ENCODE measurements around the gene CCDC87. TPM values are rescaled to one million over a fixed set of nuclear protein-coding genes. Genes with fewer than 3 reads are reported as not detected.

CCDC87 gene
- total and polyA plus RNA-seq, 2 experiments from 2014 or later: 0.39 to 1.2 TPM

- peaks cover 9% of the 10 kb centered on the region for H3K27me3 Mint-ChIP-seq (ENCODE audit: insufficient read depth, low read depth, poor library complexity)
- no peaks in the 10 kb centered on the region for H3K27me3 ChIP-seq (ENCODE audit: insufficient read depth)
- H3K4me1 Mint-ChIP-seq: no peaks in the 10 kb centered on the region
- H3K36me3 Mint-ChIP-seq (ENCODE audit: low read depth): peaks cover 89% of the 10 kb centered on the region
- TF ChIP-seq EZH2phosphoT487 (IDR thresholded peaks at IDR 0.05; ENCODE audit: unreplicated experiment) (no peak), CREB1 (CRISPR knock-in tag; IDR thresholded peaks at IDR 0.05; ENCODE audit: low read depth) (no peak), STAT1 (IDR thresholded peaks at IDR 0.05; ENCODE audit: unreplicated experiment) (no peak), JUNB (IDR thresholded peaks at IDR 0.05; ENCODE audit: unreplicated experiment) (no peak), POLR2AphosphoS5 (IDR thresholded peaks at IDR 0.05; ENCODE audit: low read depth) (no peak), REST (IDR thresholded peaks at IDR 0.05; ENCODE audit: unreplicated experiment) (no peak), CTCF (conservative IDR thresholded peaks at IDR 0.05; ENCODE audit: low read depth in 2 of 2) (no peak), ZNF462 (CRISPR knock-in tag; IDR thresholded peaks at IDR 0.05) (no peak), NANOG (IDR thresholded peaks at IDR 0.05; ENCODE audit: borderline replicate concordance) (no peak), ETS1 (IDR thresholded peaks at IDR 0.05) (no peak), ZNF331 (CRISPR knock-in tag; IDR thresholded peaks at IDR 0.05; ENCODE audit: low read depth) (no peak), ZNF114 (CRISPR knock-in tag; IDR thresholded peaks at IDR 0.05) (no peak)
- H3K4me3 Mint-ChIP-seq: no peak overlapping the region; the same call in 2 of the 3 replicates
- H3K27ac ChIP-seq (ENCODE audit: low read depth): no peak overlapping the region
- H3K79me2 ChIP-seq (replicated peaks; ENCODE audit: insufficient read depth): peaks cover 100% of the 10 kb centered on the region
- H3K36me3 ChIP-seq (ENCODE audit: insufficient read depth): peaks cover 58% of the 10 kb centered on the region
- H4K20me1 ChIP-seq (replicated peaks; ENCODE audit: insufficient read depth): peaks cover 79% of the 10 kb centered on the region
- H3K4me2 ChIP-seq: no peak overlapping the region
- no peaks in the 10 kb centered on the region for H3K9me3 Mint-ChIP-seq
- H3F3A ChIP-seq (replicated peaks; ENCODE audit: low read depth): peaks cover 28% of the 10 kb centered on the region
- ATAC-seq: no peak
- H3K4me3 ChIP-seq: no peak overlapping the region
- H3K4me1 ChIP-seq (ENCODE audit: insufficient read depth): no peaks in the 10 kb centered on the region
- H3K27ac Mint-ChIP-seq: no peak overlapping the region
- DNase-seq (ENCODE audit: low spot score): no peak
- H3K9me2 ChIP-seq (ENCODE audit: insufficient read depth): no peaks in the 10 kb centered on the region
- no peak overlapping the region for H2AFZ ChIP-seq
Observed at GRCh38 chr11:66628061-66628603, 35.3 kb upstream of the CCDC87 start.
